ENCODE measurements around the gene CHIT1. TPM values are rescaled to one million over a fixed set of nuclear protein-coding genes. Genes with fewer than 3 reads are reported as not detected.
A peak's percentile ranks its signal among the peaks of the same experiment; 100 is the strongest.

CHIT1 gene
- total and polyA plus RNA-seq, 7 donors, result 0.04 to 0.27 (median 0.09) TPM; not detected in 3

DNA sequence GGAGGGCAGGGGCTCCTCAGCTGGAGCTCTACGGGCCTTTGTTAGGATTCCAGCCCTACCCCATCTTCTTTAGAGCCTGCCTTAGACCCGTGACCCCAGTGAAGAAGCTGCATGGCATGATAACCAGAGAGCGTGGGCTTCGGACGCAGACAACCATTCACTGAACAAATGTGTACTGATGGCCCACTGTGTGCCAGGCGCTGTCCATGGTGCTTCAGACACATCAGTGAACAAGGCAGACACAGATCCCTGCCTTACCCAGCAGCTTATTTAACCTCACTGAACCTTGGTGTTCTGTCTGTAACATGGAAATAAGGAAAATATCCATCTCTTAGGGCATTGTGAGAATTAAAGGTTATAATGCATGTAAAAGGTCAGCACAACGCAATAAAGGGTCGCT is 9.5 kb downstream of the CHIT1 start:
- 84 to 86% (median 84%) methylated on average over 8 of the region's 8 CpGs for WGBS, 3 donors
- TF ChIP-seq, protein P1, sequence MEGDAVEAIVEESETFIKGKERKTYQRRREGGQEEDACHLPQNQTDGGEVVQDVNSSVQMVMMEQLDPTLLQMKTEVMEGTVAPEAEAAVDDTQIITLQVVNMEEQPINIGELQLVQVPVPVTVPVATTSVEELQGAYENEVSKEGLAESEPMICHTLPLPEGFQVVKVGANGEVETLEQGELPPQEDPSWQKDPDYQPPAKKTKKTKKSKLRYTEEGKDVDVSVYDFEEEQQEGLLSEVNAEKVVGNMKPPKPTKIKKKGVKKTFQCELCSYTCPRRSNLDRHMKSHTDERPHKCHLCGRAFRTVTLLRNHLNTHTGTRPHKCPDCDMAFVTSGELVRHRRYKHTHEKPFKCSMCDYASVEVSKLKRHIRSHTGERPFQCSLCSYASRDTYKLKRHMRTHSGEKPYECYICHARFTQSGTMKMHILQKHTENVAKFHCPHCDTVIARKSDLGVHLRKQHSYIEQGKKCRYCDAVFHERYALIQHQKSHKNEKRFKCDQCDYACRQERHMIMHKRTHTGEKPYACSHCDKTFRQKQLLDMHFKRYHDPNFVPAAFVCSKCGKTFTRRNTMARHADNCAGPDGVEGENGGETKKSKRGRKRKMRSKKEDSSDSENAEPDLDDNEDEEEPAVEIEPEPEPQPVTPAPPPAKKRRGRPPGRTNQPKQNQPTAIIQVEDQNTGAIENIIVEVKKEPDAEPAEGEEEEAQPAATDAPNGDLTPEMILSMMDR (IDR thresholded peaks at IDR 0.05), result no peak
- DNase-seq (no peak), ATAC-seq (no peak)
- peaks cover 12% of the 10 kb centered on the region for H3K4me1 ChIP-seq
- no peak overlapping the region for H3K4me3 ChIP-seq
- H3K9me3 ChIP-seq, result no peaks in the 10 kb centered on the region
- no peaks in the 10 kb centered on the region for H3K36me3 ChIP-seq (ENCODE audit: insufficient read depth in 1 of 2, low read depth in 1 of 2)
- no peak overlapping the region for H3K27ac ChIP-seq
- intact Hi-C loops (cut with DNase I), result loop anchor here (2.0 to 5.0 kb wide), 2 partner anchors 48 to 103 kb away; no protein-coding TSS in a partner anchor
- H3K27me3 ChIP-seq (ENCODE audit: insufficient read depth in 3 of 3, low read length in 2 of 3), result peaks cover 0 to 3% (median 0%) of the 10 kb centered on the region in 3 donors

GRCh38 chr1:203219171-203219570 is 10.3 kb downstream of the CHIT1 start:
- intact Hi-C loops (cut with DNase I), result loop anchor here (2.0 to 5.0 kb wide), 2 partner anchors 47 to 102 kb away; no protein-coding TSS in a partner anchor
- TF ChIP-seq, protein P1 (IDR thresholded peaks at IDR 0.05), result no peak
- Histone ChIP-seq H3K4me3 (no peak overlapping the region), H3K27me3 (ENCODE audit: insufficient read depth in 3 of 3, low read length in 2 of 3) (peaks cover 0 to 3% (median 0%) of the 10 kb centered on the region in 3 donors), H3K9me3 (no peaks in the 10 kb centered on the region), H3K36me3 (ENCODE audit: insufficient read depth in 1 of 2, low read depth in 1 of 2) (no peaks in the 10 kb centered on the region), H3K4me1 (peaks cover 12% of the 10 kb centered on the region), H3K27ac (no peak overlapping the region)
- no peak for DNase-seq
- ATAC-seq, result no peak
- WGBS, 3 donors, result 85 to 95% (median 90%) methylated on average over 1 of the region's 1 CpG

- no peaks in the 10 kb centered on the region for H3K9me3 ChIP-seq
- no peaks in the 10 kb centered on the region for H3K36me3 ChIP-seq (ENCODE audit: insufficient read depth in 1 of 2, low read depth in 1 of 2)
- intact Hi-C loops (cut with DNase I), result loop anchor here (1.0 to 5.0 kb wide), 3 partner anchors 45 to 178 kb away; no protein-coding TSS in a partner anchor
- H3K4me1 ChIP-seq, result peaks cover 12% of the 10 kb centered on the region
- WGBS, 3 donors, result 84 to 87% (median 86%) methylated on average over 7 of the region's 7 CpGs
- no peaks in the 10 kb centered on the region for H3K27me3 ChIP-seq (ENCODE audit: insufficient read depth in 3 of 3, low read length in 2 of 3)
- ATAC-seq, result no peak
- H3K4me3 ChIP-seq, result no peak overlapping the region
- TF ChIP-seq, protein P1 (IDR thresholded peaks at IDR 0.05), result no peak
- no peak for DNase-seq
- H3K27ac ChIP-seq, result no peak overlapping the region
These were observed 11.8 kb downstream of the CHIT1 start for GRCh38 chr1:203217668-203218067.

DNA sequence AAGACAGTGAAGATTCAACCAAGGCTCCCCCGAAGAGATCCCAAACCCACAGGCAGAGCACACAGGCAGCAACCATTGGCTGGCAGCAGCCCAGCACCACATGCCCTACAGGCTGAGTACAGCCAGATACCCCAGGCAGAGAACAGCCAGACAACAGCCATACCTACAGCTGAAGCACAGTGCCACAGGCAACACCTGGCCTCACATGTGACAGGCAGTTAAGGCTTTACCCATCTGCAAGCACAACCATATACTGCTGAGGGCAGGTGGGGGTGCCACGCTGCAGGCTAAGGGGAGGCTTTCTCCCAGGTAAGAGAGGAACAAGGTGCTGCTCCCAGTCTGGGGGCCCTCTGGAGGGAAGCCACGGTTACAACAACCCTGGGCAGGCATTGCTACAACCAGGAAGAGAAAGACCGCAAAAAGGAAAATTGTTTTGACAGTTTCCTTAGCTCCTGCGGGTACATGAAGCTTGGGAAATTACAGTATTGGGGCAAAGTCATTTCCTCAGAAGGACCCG is 12.3 kb downstream of the CHIT1 start:
- ATAC-seq (peak; percentile 12 to 21 (median 16)), DNase-seq (no peak)
- Histone ChIP-seq H3K36me3 (ENCODE audit: insufficient read depth in 1 of 2, low read depth in 1 of 2) (no peaks in the 10 kb centered on the region), H3K27ac (no peak overlapping the region), H3K4me1 (peaks cover 12% of the 10 kb centered on the region), H3K27me3 (ENCODE audit: insufficient read depth in 3 of 3, low read length in 2 of 3) (no peaks in the 10 kb centered on the region), H3K9me3 (no peaks in the 10 kb centered on the region), H3K4me3 (no peak overlapping the region)
- intact Hi-C loops (cut with DNase I), result loop anchor here (5.0 kb wide), 1 partner anchor 45 kb away; no protein-coding TSS in a partner anchor
- TF ChIP-seq, protein P1 (IDR thresholded peaks at IDR 0.05), result no peak
- 56 to 75% (median 66%) methylated on average over 6 of the region's 6 CpGs for WGBS, 3 donors
